Adrenal gland (tissue), 12 donors: ENCODE results near the gene MRAP2. TPM values are rescaled to one million over a fixed set of nuclear protein-coding genes. Genes with fewer than 3 reads are reported as not detected.
"Not testable (repeated sequence)": the region's sequence is repeated elsewhere in the genome, so short reads cannot be mapped to it uniquely, and the experiment has no call there.

Experiments
- DNase-seq, 7 donors: peaks; one replicate each; pipeline ENCODE4 v3.0.0-alpha.2; 2019 to 2020
- H3K27ac ChIP-seq, 5 donors: fragments of 200-600 bp; sonication (generic) in 4 of 5; 1 replicate in 3 of 5; 2 replicates in 2 of 5; pipeline versions ENCODE4 v1.5.1 to v1.8.0; 2016 to 2020; ENCODE audit warnings: mild to moderate bottlenecking in 1 of 5
- H3K27me3 ChIP-seq: fragments of 200-600 bp; 2 replicates; pipeline ENCODE4 v1.8.0; 2021
- H3K36me3 ChIP-seq, 2 donors: fragments of 200-600 bp; replicated peaks in 1 of 2; 1 replicate in 1 of 2; 2 replicates in 1 of 2; pipeline versions ENCODE4 v1.5.1 to v1.8.0; 2018 to 2022
- H3K4me1 ChIP-seq, 2 donors: fragments of 200-600 bp; replicated peaks in 1 of 2; 1 replicate in 1 of 2; 2 replicates in 1 of 2; pipeline versions ENCODE4 v1.5.1 to v1.8.0; 2018 to 2021
- H3K4me3 ChIP-seq, 4 donors: fragments of 200-600 bp; sonication (generic) in 3 of 4; one replicate each; pipeline ENCODE4 v1.5.1; 2016 to 2018
- H3K9me3 ChIP-seq, 3 donors: fragments of 200-600 bp; sonication (generic) in 1 of 3; replicated peaks in 1 of 3; 1 replicate in 2 of 3; 2 replicates in 1 of 3; pipeline versions ENCODE4 v1.5.1 to v1.8.0; 2016 to 2021
- POLR2A ChIP-seq, 2 donors: fragments of 450-650 bp; IDR thresholded peaks; one replicate each; pipeline ENCODE4 v1.6.1; 2017; ENCODE audit warnings: antibody characterized with exemption in 2 of 2, mild to moderate bottlenecking in 2 of 2, moderate library complexity in 1 of 2
- WGBS, 4 donors: extraction: QIAGEN DNeasy Blood & Tissue Kit in 2 of 4; methylation state at CpG; one replicate each; pipeline versions ENCODE4 v1.1.5 to v1.1.7; 2013 to 2017; 5-methylcytosine and 5-hydroxymethylcytosine counted together
- intact Hi-C, 2 donors: fragments of 100-400 bp; cut with DNase I; formaldehyde crosslinking; loops; one replicate each; pipeline versions ENCODE4 v1.14.1 to v1.15.0; 2022 to 2023
- polyA plus RNA-seq, 3 donors: library from polyadenylated mRNA; stranded (reverse); fragments of 200-250 nt in 2 of 3; fragments of 350-450 nt in 1 of 3; fragmentation: Illumina TruSeq in 1 of 3; extraction: RNeasy Lipid Tissue Mini Kit (QIAGEN cat#74804) in 1 of 3; gene quantifications; one replicate each; pipeline ENCODE4 v1.2.3, GENCODE V29; 2013 to 2014
- total RNA-seq, 9 donors: library from RNA; depleted of rRNA in 4 of 9; stranded (reverse); fragments of >200 nt in 4 of 9; fragments of 120-200 nt in 1 of 9; fragmentation: NEBNext Ultra II Directional in 1 of 9; extraction: Animal tissue kit (Norgen Biotek cat#: 25700) in 1 of 9; gene quantifications; one replicate each; pipeline versions ENCODE4 v1.1.0 to v1.2.4, GENCODE V29; 2013 to 2023
- TF ChIP-seq, protein P1 (sequence below), 6 experiments: fragments of 450-650 bp in 4 of 6; fragments of 200-600 bp in 2 of 6; sonication (generic) in 1 of 6; IDR thresholded peaks; 1 replicate in 5 of 6; 2 replicates in 1 of 6; pipeline versions ENCODE4 v1.5.1 to v1.8.0; 2016 to 2021; ENCODE audit warnings: antibody characterized with exemption in 6 of 6, mild to moderate bottlenecking in 2 of 6, moderate library complexity in 1 of 6
- donor health status: healthy with polysubstance abuse.
- donor health status: Bipolar disorder and iron deficiency.
- donor health status: DM: yes; HTN: yes; CAD: no.
- donor health status: DM: no; HTN: no; CAD: no.
- donor health status: DM: no; HTN: no; CAD: no.
- donor health status: DM: yes; HTN: yes; CAD: no.

Gene MRAP2
- total and polyA plus RNA-seq, 12 donors, result 0.36 to 9.5 (median 3.1) TPM

DNA sequence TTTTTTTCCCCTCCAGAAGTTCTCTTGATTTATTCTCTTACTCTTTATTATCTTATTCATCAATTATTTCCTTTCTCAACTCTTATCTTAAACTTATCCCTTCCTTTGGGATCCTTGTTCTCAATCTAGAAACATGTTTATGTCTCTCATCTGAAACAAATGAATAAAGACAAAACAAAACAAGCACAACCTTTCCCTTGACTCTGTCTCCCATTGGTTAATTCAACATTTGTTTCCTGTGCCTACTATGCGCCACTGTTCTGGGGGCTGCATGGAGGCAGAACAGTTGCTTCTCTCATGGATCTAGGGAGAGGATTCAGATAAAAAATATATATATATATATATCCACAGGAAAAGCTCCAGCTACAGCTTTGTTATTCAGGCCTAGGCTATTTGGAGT, 5.2 kb upstream of the MRAP2 start:
- Histone ChIP-seq H3K4me3 (no peak overlapping the region), H3K27ac (no peak overlapping the region), H3K4me1 (peaks cover 0 to 8% of the 10 kb centered on the region in 2 donors), H3K36me3 (no peaks in the 10 kb centered on the region), H3K27me3 (no peaks in the 10 kb centered on the region), H3K9me3 (no peaks in the 10 kb centered on the region)
- intact Hi-C loops, result no loop called here
- 83 to 91% (median 87%) methylated on average over 1 of the region's 1 CpG for WGBS, 4 donors
- TF ChIP-seq, protein P1, sequence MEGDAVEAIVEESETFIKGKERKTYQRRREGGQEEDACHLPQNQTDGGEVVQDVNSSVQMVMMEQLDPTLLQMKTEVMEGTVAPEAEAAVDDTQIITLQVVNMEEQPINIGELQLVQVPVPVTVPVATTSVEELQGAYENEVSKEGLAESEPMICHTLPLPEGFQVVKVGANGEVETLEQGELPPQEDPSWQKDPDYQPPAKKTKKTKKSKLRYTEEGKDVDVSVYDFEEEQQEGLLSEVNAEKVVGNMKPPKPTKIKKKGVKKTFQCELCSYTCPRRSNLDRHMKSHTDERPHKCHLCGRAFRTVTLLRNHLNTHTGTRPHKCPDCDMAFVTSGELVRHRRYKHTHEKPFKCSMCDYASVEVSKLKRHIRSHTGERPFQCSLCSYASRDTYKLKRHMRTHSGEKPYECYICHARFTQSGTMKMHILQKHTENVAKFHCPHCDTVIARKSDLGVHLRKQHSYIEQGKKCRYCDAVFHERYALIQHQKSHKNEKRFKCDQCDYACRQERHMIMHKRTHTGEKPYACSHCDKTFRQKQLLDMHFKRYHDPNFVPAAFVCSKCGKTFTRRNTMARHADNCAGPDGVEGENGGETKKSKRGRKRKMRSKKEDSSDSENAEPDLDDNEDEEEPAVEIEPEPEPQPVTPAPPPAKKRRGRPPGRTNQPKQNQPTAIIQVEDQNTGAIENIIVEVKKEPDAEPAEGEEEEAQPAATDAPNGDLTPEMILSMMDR (IDR thresholded peaks at IDR 0.05), result no peak
- no peak for TF ChIP-seq POLR2A (IDR thresholded peaks at IDR 0.05)
- no peak for DNase-seq

DNA sequence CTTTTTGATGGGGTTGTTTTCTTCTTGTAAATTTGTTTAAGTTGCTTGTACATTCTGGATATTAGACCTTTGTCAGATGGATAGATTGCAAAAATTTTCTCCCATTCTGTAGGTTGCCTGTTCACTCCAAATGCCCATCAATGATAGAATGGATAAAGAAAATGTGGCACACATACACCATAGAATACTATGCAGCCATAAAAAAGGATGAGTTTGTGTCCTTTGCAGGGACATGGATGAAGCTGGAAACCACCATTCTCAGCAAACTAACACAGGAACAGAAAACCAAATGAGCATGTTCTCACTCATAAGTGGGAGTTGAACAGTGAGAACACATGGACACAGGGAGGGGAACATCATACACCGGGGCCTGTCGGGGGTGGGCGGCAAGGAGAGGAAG, 1.6 kb upstream of the MRAP2 start:
- H3K9me3 ChIP-seq, intact Hi-C loops, H3K27ac ChIP-seq, H3K4me3 ChIP-seq, H3K27me3 ChIP-seq, DNase-seq, H3K4me1 ChIP-seq, H3K36me3 ChIP-seq: not testable (repeated sequence)
- 90 to 96% (median 93%) methylated on average over 3 of the region's 3 CpGs for WGBS, 4 donors

DNA sequence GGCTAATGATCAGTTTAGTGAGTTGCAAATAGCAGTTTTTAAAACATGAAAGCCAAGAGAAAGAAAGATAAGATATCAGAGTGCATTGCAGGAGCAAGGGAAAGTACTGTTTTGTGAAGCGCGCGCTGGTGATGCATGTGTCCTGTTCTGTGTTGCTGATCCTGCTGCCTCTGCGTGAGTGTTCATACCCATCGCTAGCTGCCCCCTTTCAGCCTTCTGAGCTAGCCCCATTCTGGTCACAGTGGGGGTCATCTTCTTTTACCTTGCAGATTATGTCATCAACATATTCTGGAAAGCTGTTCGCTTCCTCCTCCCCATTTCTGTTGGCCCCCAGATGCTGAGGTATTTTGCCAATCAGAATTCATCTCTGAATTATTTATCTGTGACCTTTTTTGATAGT, 1.9 kb downstream of the MRAP2 start:
- no peak for DNase-seq
- H3K4me3 ChIP-seq, result no peak overlapping the region
- no peaks in the 10 kb centered on the region for H3K9me3 ChIP-seq
- H3K36me3 ChIP-seq, result no peaks in the 10 kb centered on the region
- intact Hi-C loops, result no loop called here
- 81 to 95% (median 88%) methylated on average over 6 of the region's 6 CpGs for WGBS, 4 donors
- no peaks in the 10 kb centered on the region for H3K4me1 ChIP-seq
- TF ChIP-seq POLR2A (IDR thresholded peaks at IDR 0.05), result no peak
- TF ChIP-seq, protein P1 (IDR thresholded peaks at IDR 0.05), result no peak
- H3K27ac ChIP-seq, result no peak overlapping the region
- peaks cover 5% of the 10 kb centered on the region for H3K27me3 ChIP-seq

DNA sequence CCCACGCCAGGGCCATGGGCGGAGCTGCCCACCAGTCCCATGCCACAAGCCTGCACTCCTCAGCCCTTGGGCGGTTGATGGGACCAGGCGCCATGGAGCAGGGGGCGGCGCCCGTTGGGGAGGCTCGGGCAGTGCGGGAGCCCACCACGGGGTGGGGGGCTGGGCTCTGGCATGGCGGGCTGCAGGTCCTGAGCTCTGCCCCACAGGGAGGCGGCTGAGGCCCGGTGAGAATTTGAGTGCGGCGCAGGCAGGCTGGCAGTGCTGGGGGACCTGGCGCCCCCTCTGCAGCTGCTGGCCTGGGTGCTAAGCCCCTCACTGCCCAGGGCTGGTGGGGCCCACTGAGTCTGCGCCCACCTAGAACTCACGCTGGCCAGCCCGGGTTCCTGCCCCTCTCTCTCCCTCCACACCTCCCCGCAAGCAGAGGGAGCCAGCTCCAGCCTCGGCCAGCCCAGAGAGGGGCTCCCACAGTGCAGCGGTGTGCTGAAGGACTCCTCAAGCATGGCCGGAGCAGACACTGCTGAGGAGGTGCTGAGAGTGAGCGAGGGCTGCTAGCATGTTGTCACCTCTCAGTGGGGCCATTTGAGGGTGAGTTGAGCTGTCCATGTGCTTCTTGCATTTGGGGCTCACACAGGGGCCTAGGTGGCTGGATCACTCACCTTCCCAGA, 4.0 kb downstream of the MRAP2 start:
- TF ChIP-seq, protein P1 (IDR thresholded peaks at IDR 0.05), result no peak
- no peak for TF ChIP-seq POLR2A (IDR thresholded peaks at IDR 0.05)
- Histone ChIP-seq H3K27ac (no peak overlapping the region), H3K36me3 (no peaks in the 10 kb centered on the region), H3K4me1 (no peaks in the 10 kb centered on the region), H3K27me3 (peaks cover 5% of the 10 kb centered on the region), H3K9me3 (no peaks in the 10 kb centered on the region), H3K4me3 (no peak overlapping the region)
- DNase-seq, result no peak
- WGBS, 4 donors, result 92 to 96% (median 94%) methylated on average over 5 to 24 of the region's 24 CpGs
- intact Hi-C loops, result no loop called here

DNA sequence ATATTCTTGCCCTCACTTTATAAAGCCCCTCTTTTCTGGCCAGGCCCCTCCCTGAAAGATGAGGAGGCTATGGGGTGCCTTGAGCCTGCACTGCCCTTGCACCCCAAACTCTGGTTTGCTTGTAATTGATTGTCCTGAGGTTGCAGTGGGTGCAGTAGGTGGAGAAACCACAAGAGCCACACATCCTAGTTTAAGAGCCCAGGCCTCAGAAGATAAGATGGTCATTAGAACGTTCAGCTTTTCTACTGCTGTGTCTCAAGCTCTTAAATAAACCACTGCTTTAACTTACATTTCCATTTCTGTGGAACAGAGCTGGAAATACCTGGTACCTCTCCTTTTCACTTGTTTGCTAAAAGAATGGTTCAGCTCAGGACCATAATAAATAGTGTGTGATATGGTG, 9.0 kb downstream of the MRAP2 start:
- H3K4me1 ChIP-seq, result no peaks in the 10 kb centered on the region
- DNase-seq, result no peak
- no peaks in the 10 kb centered on the region for H3K36me3 ChIP-seq
- H3K9me3 ChIP-seq, result no peaks in the 10 kb centered on the region
- no peaks in the 10 kb centered on the region for H3K27me3 ChIP-seq
- TF ChIP-seq, protein P1 (IDR thresholded peaks at IDR 0.05), result no peak
- TF ChIP-seq POLR2A (IDR thresholded peaks at IDR 0.05), result no peak
- no peak overlapping the region for H3K4me3 ChIP-seq
- WGBS, 4 donors, result 31 to 56% (median 44%) methylated on average over 1 of the region's 1 CpG
- no peak overlapping the region for H3K27ac ChIP-seq
- intact Hi-C loops, result no loop called here
